ENCODE results near the gene PPID. TPM values are rescaled to one million over a fixed set of nuclear protein-coding genes. Genes with fewer than 3 reads are reported as not detected.

PPID gene
- total RNA-seq, 1 donor from 2014 or later: 19.0 TPM

DNA sequence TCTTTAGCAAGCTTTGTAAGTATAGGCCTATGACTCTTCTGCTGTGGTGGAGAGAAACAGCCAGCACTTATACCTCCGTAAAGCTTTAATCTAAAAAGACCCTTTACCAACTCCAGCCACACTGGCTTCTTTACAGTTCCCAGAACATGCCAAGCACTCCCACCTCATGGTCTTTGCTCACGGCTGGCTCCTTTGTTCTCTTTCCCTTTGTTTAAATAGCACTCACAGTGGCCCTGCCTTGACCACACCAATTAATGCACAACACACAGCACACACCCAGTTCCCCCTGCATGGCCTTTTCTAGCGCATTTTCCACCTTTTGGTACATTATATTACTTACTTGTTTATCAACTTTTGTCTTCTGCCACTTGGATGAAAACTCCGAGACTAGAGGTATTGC is 18.9 kb downstream of the PPID start:
- Mint-ChIP-seq H3K27ac (ENCODE audit: unreplicated experiment) (no peak overlapping the region), H3K4me3 (ENCODE audit: unreplicated experiment) (no peak overlapping the region), H3K36me3 (ENCODE audit: unreplicated experiment) (peaks cover 30% of the 10 kb centered on the region), H3K27me3 (ENCODE audit: unreplicated experiment) (no peaks in the 10 kb centered on the region), H3K4me1 (ENCODE audit: unreplicated experiment) (no peaks in the 10 kb centered on the region), H3K9me3 (ENCODE audit: unreplicated experiment) (no peaks in the 10 kb centered on the region)
- no peak for DNase-seq (ENCODE audit: extremely low spot score, unreplicated experiment)
- TF ChIP-seq, protein P1, sequence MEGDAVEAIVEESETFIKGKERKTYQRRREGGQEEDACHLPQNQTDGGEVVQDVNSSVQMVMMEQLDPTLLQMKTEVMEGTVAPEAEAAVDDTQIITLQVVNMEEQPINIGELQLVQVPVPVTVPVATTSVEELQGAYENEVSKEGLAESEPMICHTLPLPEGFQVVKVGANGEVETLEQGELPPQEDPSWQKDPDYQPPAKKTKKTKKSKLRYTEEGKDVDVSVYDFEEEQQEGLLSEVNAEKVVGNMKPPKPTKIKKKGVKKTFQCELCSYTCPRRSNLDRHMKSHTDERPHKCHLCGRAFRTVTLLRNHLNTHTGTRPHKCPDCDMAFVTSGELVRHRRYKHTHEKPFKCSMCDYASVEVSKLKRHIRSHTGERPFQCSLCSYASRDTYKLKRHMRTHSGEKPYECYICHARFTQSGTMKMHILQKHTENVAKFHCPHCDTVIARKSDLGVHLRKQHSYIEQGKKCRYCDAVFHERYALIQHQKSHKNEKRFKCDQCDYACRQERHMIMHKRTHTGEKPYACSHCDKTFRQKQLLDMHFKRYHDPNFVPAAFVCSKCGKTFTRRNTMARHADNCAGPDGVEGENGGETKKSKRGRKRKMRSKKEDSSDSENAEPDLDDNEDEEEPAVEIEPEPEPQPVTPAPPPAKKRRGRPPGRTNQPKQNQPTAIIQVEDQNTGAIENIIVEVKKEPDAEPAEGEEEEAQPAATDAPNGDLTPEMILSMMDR (IDR thresholded peaks at IDR 0.05): no peak

DNA sequence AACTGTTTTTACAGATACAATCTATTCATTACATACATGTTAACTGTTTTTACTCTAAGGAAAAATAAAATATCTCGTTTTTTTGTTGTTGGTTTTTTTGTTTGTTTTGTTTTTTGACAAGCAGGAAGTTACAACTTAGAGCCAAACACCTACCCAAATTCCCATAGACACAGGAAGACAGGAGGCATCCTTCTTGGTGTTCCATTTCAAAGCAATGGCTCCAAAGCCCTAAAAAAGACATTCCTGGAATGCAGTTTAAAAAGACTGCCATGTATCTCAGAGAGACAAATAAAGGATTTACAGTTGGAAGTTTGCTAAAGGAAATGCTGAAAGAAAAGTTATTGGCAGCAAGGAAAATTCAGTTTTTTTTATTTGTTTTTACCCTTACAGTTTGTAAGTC is 34.4 kb downstream of the PPID start:
- no peaks in the 10 kb centered on the region for H3K4me1 Mint-ChIP-seq (ENCODE audit: unreplicated experiment)
- no peak overlapping the region for H3K27ac Mint-ChIP-seq (ENCODE audit: unreplicated experiment)
- H3K36me3 Mint-ChIP-seq (ENCODE audit: unreplicated experiment): peaks cover 15% of the 10 kb centered on the region
- TF ChIP-seq, protein P1 (IDR thresholded peaks at IDR 0.05): no peak
- DNase-seq (ENCODE audit: extremely low spot score, unreplicated experiment): no peak
- no peak overlapping the region for H3K4me3 Mint-ChIP-seq (ENCODE audit: unreplicated experiment)
- H3K9me3 Mint-ChIP-seq (ENCODE audit: unreplicated experiment): no peaks in the 10 kb centered on the region
- H3K27me3 Mint-ChIP-seq (ENCODE audit: unreplicated experiment): no peaks in the 10 kb centered on the region

DNA sequence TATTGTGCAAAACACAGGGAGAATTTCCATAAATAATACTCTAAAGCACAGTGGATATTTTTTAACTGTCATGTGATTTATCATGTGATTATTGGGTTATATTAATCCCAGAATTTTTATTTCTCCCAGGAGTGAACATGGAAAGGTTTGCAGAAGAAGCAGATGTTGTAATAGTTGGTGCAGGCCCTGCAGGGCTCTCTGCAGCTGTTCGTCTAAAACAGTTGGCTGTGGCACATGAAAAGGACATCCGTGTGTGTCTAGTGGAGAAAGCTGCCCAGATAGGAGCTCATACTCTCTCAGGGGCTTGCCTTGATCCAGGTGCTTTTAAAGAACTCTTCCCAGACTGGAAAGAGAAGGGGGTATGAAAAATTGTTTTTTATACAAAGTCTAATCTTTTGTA is 41.1 kb downstream of the PPID start:
- Mint-ChIP-seq H3K36me3 (ENCODE audit: unreplicated experiment) (peaks cover 25% of the 10 kb centered on the region), H3K4me1 (ENCODE audit: unreplicated experiment) (no peaks in the 10 kb centered on the region), H3K27me3 (ENCODE audit: unreplicated experiment) (no peaks in the 10 kb centered on the region), H3K4me3 (ENCODE audit: unreplicated experiment) (no peak overlapping the region), H3K9me3 (ENCODE audit: unreplicated experiment) (no peaks in the 10 kb centered on the region), H3K27ac (ENCODE audit: unreplicated experiment) (no peak overlapping the region)
- DNase-seq (ENCODE audit: extremely low spot score, unreplicated experiment): no peak
- TF ChIP-seq, protein P1 (IDR thresholded peaks at IDR 0.05): no peak

DNA sequence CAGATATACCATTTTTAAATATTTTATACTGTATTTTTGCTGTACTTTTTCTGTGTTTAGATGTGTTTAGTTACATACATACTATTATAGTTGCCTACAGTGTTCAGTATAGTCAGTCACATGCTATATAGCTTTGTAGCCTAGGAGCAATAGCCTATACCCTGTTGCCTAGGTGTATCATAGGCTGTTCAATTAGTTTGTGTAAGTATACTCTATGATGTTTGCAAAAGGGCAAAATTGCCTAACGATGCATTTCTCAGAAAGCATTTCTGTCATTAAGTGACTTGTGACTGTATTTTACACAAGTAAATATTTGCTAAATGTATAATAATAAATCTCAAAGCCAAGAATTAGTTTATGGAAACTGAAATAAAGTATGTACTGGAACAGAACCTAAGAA is 41.6 kb downstream of the PPID start:
- Mint-ChIP-seq H3K27me3 (ENCODE audit: unreplicated experiment) (no peaks in the 10 kb centered on the region), H3K27ac (ENCODE audit: unreplicated experiment) (no peak overlapping the region), H3K4me3 (ENCODE audit: unreplicated experiment) (no peak overlapping the region), H3K9me3 (ENCODE audit: unreplicated experiment) (no peaks in the 10 kb centered on the region), H3K4me1 (ENCODE audit: unreplicated experiment) (no peaks in the 10 kb centered on the region), H3K36me3 (ENCODE audit: unreplicated experiment) (peaks cover 23% of the 10 kb centered on the region)
- no peak for DNase-seq (ENCODE audit: extremely low spot score, unreplicated experiment)
- TF ChIP-seq, protein P1 (IDR thresholded peaks at IDR 0.05): no peak

DNA sequence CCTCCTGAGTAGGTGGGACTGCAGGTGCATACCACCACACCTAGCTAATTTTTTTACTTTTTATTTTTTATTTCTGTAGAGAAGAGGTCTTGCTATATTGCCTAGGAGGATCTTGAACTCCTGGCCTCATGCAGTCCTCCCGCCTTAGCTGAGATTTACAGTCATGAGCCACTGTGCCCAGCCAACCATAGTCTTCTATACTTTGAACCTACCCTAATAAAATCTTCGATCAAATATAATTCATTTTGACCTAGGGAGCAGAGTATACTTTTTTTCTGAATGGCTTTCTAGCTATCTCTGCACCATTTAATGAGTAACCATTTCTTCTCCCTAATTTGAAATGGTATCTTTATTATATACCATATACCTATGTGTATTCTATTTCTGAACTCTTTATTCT is 44.4 kb downstream of the PPID start:
- Mint-ChIP-seq H3K36me3 (ENCODE audit: unreplicated experiment) (peaks cover 21% of the 10 kb centered on the region), H3K4me1 (ENCODE audit: unreplicated experiment) (peaks cover under 1% of the 10 kb centered on the region), H3K9me3 (ENCODE audit: unreplicated experiment) (no peaks in the 10 kb centered on the region), H3K27ac (ENCODE audit: unreplicated experiment) (no peak overlapping the region), H3K4me3 (ENCODE audit: unreplicated experiment) (no peak overlapping the region), H3K27me3 (ENCODE audit: unreplicated experiment) (no peaks in the 10 kb centered on the region)
- no peak for DNase-seq (ENCODE audit: extremely low spot score, unreplicated experiment)
- TF ChIP-seq, protein P1 (IDR thresholded peaks at IDR 0.05): no peak
